Stimulated activated CD4-positive, alpha-beta T cell treated with anti-CD3 and anti-CD28 coated beads, Interleukin-1b, Interleukin-23, amount 100 ng/mL, for 24 hours (primary cell): ENCODE data around the gene ZMIZ2.
A peak's percentile ranks its signal among the peaks of the same experiment; 100 is the strongest.
"Not testable (repeated sequence)": the region's sequence is repeated elsewhere in the genome, so short reads cannot be mapped to it uniquely, and the experiment has no call there.

ENCODE experiments used
- DNase-seq, 4 experiments: peaks; one replicate each; pipeline ENCODE4 v3.0.0-alpha.2; 2020; ENCODE audit warnings: low read depth in 4 of 4, low spot score in 1 of 4

ZMIZ2 gene

DNA sequence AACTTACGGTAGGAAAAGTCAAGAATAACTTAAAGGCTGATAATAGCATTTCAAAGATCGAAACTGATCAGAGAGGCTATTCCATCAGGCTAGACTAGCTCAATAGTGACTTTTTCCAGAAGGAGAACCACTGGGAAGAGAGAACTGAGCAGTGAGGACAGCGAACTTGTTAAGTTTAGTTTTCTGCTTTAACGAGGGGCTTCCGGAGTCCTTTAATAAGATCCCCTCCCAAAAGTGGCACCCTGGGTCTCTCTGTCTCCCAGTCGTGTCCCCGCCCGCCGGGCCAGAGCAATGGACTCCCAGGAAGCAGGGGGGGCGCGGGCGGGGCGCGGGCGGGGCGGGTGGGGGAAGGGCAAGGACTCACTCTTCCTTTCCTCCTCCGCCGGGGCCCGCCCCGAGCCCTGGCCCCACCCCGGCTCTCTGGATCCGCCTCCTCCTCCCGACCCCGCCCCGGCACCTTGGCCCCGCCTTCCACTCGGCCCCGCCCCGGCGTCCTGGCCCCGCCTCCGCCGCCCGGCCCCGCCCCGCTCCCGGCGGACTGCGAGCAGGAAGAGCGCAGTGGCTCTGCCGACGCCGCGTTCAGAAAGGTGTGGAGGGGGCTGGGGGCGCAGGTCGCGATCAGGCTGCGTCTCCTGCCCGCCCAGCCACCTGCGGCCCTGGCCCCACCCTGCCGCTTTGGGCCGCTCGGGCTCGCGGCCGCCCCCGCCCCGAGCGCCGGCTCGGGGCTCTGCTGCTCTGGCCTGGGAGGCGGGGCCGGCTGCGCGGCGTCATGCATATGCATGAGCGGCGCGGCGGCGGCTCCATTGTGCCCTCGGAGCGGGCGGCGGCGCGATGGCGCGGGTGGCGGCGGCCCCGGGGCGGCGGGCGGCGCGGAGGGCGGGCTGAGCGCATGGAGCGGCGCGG is at the start of gene ZMIZ2:
Gene ZMIZ2 (plus strand): TSS at position 803 of the 903 bp plus-strand sequence. CDS start 7,403 bp downstream, outside the sequence.
- DNase-seq, result peak; percentile 82 to 94 (median 88)

DNA sequence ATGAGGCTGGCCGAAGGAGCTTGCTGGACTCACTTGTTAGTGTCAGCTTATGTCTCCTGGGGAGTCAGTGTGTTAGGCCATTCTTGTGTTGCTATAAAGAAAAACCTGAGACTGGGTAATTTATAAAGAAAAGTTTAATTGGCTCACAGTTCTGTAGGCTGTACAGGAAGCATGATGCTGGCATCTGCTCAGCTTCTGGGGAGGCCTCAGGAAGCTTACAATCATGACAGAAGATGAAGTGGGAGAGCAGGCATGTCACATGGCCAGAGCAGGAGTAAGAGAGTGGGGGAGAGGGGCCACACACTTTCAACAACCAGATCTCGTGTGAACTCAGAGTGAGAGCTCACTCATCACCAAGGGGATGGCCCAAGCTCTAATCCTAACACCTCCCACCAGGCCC is 49.0 kb upstream of the ZMIZ2 start:
- DNase-seq, result not testable (repeated sequence)

- DNase-seq, result no peak
Observed at GRCh38 chr7:44700322-44700721, 48.3 kb upstream of the ZMIZ2 start.

DNA sequence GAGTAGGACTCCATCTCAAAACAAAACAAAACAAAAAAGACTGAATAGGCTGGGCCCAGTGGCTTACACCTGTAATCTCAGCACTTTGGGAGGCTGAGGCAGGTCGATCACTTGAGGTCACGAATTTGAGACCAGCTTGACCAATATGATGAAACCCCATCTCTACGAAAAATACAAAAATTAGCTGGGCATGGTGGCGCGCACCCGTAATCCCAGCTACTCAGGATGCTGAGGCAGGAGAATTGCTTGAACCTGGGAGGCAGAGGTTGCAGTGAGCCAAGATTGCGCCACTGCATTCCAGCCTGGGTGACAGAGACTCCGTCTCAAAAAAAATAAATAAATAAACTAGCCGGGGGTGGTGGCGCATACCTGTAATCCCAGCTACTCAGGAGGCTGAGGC is 45.3 kb upstream of the ZMIZ2 start:
- not testable (repeated sequence) for DNase-seq

GRCh38 chr7:44703921-44704320 is 44.7 kb upstream of the ZMIZ2 start:
- no peak for DNase-seq

GRCh38 chr7:44705434-44705833 is 43.2 kb upstream of the ZMIZ2 start:
- no peak for DNase-seq

- DNase-seq, result no peak
Observed at GRCh38 chr7:44706788-44707557, 41.7 kb upstream of the ZMIZ2 start.

- DNase-seq, result no peak
Observed at GRCh38 chr7:44707558-44708230, 41.0 kb upstream of the ZMIZ2 start.

GRCh38 chr7:44709011-44709915 is 39.4 kb upstream of the ZMIZ2 start:
- no peak for DNase-seq

GRCh38 chr7:44709945-44710596 is 38.6 kb upstream of the ZMIZ2 start:
- no peak for DNase-seq

DNA sequence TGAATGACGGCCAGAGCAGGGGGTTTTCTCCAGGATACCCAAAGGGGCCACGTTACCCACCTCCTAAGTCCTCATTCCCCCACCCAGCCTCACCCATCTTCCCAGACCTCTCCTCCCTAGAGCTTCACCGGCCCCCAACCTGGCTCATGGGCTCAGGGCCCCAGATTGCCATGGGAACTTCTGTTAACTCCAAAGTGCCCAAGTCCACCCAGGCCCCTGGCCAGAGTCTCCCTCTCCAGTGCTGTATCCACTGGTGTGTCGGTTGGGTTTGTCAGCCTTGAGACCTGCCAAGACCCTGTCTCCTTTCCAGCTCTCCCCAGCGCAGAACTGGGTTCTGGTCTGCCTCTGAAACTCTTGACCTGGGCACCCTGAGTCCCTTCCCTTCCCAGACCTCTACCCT is 37.1 kb upstream of the ZMIZ2 start:
- no peak for DNase-seq

- no peak for DNase-seq
Observed at GRCh38 chr7:44712012-44712411, 36.6 kb upstream of the ZMIZ2 start.

- no peak for DNase-seq
Observed at GRCh38 chr7:44713141-44713540, 35.5 kb upstream of the ZMIZ2 start.

GRCh38 chr7:44713680-44714335 is 34.8 kb upstream of the ZMIZ2 start:
- no peak for DNase-seq

- no peak for DNase-seq
Observed at GRCh38 chr7:44716205-44716604, 32.4 kb upstream of the ZMIZ2 start.

DNA sequence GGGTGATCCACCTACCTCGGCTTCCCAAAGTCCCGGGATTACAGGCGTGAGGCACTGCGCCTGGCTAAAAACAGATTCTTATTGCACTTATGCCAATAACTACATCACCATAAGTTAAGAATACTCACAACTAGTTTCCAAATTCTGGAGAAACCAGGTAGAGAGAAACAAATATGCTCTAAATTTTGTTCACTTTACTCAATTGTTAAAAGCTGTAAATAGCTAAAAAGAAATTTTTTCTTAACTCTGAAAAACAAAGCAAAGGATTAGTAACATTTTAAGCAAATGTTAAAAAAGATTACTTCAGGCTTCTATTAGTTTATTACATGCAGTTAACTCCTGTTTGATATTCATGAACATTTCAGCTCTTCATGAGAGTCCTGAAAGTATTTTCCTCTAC is 28.3 kb upstream of the ZMIZ2 start:
- DNase-seq, result no peak

DNA sequence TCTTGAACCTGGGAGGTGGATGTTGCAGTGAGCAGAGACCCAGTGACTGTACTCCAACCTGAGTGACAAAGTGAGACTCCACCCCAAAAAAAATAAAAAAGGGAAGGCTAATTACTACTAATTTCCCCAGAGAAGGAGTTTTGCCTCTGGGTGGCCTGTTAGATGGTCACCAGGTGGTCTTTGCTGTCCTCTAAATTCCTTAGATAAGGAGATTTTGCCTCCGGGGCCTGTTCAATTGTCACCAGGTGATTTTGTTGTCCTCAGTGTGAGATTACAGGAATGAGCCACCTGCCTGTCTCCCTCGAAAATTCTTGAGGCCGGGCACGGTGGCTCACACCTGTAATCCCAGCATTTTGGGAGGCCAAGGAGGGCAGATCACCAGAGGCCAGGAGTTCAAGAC is 24.4 kb upstream of the ZMIZ2 start:
- DNase-seq, result no peak

DNA sequence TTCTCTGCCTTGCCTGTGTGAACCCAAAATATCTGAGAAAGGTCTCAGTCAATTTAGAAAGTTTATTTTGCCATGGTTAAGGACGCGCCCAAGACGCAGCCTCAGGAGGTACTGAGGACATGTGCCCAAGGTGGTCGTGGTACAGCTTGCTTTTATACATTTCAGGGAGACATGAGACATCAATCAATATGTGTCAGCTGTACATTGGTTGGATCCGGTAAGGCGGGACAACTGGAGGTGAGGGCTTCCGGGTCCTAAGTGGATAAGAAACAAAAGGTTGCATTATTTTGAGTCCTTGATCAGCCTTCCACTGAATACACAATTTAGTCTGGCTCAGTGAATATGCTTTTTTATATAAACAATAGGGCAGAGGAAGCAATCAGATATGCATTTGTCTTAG is 22.4 kb upstream of the ZMIZ2 start:
- not testable (repeated sequence) for DNase-seq

DNA sequence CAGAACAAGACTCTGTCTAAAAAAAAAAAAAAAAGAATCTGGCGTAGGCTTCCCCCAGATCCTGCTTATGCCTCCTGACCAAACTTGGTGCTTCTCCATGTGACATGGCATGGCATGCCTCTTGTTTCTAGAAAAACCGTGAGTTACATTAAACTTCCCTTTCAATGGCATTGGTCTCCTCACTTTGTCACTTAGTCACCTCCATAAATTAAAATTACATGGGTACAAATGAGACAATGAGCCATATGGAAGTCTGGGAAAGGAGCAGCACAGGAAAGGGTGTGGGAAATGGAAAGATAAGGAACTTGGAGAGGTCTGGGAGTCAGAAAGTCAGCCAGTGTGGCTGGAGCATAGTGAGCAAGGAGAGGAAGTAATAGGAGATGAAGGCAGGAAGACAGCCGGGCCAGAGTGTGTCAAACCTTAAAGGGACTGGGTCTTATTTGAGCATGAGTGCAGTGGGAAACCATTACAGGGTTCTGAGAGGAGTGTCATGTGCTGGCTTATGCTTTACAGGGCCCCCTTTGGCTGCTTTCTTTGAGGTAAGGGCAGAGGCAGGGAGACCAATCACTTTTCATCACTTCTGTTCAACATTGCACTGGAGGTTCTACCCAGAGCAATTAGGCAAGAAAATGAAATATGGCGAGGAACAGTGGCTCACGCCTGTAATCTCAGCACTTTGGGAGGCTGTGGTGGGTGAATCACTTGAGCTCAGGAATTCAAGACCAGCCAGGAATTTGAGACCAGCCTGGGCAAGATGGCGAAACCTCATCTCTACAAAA is 21.3 kb upstream of the ZMIZ2 start:
- no peak for DNase-seq
